SK-N-SH (cell line): ENCODE data around the gene C10orf120.

Experiments used
- CTCF ChIP-seq: fragments of 200-600 bp; sonication (generic); IDR thresholded peaks from 2 replicates; pipeline ENCODE4 v1.6.1; 2017; ENCODE audit warnings: antibody characterized with exemption, mild to moderate bottlenecking, moderate library complexity
- NRF1 ChIP-seq: IDR thresholded peaks from 2 replicates; pipeline ENCODE4 v1.6.1; 2012; ENCODE audit warnings: low read depth, mild to moderate bottlenecking, low read length
- RFX5 ChIP-seq: IDR thresholded peaks from 2 replicates; pipeline ENCODE4 v1.6.1; 2012; ENCODE audit warnings: mild to moderate bottlenecking, improper control_type of control experiment, low read length

DNA sequence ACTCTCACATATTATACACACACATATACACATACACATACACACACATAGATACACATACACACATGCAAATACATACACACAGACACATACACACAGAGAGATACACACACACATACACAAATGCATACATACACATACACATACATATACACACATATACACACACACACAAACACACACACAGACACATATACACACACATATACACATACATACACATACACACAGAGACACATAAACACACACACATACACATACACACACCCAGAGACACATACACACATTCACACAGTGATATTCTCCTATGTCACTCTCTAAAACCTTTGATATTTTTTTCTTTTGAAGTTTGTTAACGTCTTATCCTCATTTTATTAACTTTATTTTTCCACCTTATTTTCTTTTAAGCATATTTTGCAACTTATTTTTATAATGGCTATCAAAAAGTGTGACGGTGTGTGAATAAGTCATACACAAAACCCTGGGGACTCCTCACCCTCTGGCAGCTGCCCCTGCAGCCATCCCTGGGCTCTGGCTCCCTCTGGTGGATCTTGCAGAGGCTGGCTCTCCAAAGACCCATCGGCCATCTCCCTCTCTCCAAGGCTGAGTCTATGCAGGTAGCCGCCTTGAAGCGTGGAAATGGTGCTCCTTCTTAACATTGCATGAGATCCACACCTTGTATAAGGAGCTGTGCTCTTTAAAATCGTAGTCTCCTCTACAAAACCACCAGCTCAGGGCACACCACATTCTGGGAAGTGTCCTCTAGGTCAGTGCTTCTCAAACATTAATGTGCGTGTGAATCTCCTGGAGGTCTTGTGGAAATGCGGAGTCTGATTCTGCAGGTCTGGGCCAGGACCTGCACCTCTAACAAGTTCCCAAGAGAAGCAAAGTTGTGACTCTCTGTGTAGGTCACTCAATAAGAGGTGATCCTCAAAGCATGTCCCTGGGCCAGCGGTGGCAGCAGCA is 4.1 kb upstream of the C10orf120 start:
- TF ChIP-seq CTCF = peak; percentile 80
- TF ChIP-seq NRF1 = no peak
- no peak for TF ChIP-seq RFX5
